ENCODE measurements around the gene STK33.

STK33 gene

GRCh38 chr11:8373519-8374432 is 220.3 kb downstream of the STK33 start:
- DNase-seq (ENCODE audit: low spot score): no peak

- DNase-seq (ENCODE audit: low spot score): no peak
Measured at GRCh38 chr11:8372641-8373381, 221.2 kb downstream of the STK33 start.

- no peak for DNase-seq (ENCODE audit: low spot score)
Measured at GRCh38 chr11:8371516-8371884, 222.5 kb downstream of the STK33 start.

- no peak for DNase-seq (ENCODE audit: low spot score)
Measured at GRCh38 chr11:8370812-8371515, 223.1 kb downstream of the STK33 start.

GRCh38 chr11:8369592-8370205 is 224.3 kb downstream of the STK33 start:
- DNase-seq (ENCODE audit: low spot score): no peak

GRCh38 chr11:8368772-8369171 is 225.3 kb downstream of the STK33 start:
- DNase-seq (ENCODE audit: low spot score): no peak

GRCh38 chr11:8368194-8368593 is 225.8 kb downstream of the STK33 start:
- no peak for DNase-seq (ENCODE audit: low spot score)

- DNase-seq (ENCODE audit: low spot score): no peak
Measured at GRCh38 chr11:8366316-8366715, 227.7 kb downstream of the STK33 start.

- DNase-seq (ENCODE audit: low spot score): no peak
Measured at GRCh38 chr11:8365216-8365941, 228.6 kb downstream of the STK33 start.

GRCh38 chr11:8363921-8364320 is 230.1 kb downstream of the STK33 start:
- DNase-seq (ENCODE audit: low spot score): no peak

GRCh38 chr11:8362899-8363298 is 231.1 kb downstream of the STK33 start:
- no peak for DNase-seq (ENCODE audit: low spot score)

GRCh38 chr11:8362491-8362890 is 231.5 kb downstream of the STK33 start:
- no peak for DNase-seq (ENCODE audit: low spot score)

- DNase-seq (ENCODE audit: low spot score): no peak
Measured at GRCh38 chr11:8361664-8362210, 232.3 kb downstream of the STK33 start.

GRCh38 chr11:8361206-8361605 is 232.8 kb downstream of the STK33 start:
- DNase-seq (ENCODE audit: low spot score): no peak

GRCh38 chr11:8360086-8360828 is 233.8 kb downstream of the STK33 start:
- DNase-seq (ENCODE audit: low spot score): no peak

- no peak for DNase-seq (ENCODE audit: low spot score)
Measured at GRCh38 chr11:8359521-8359920, 234.5 kb downstream of the STK33 start.

GRCh38 chr11:8357891-8358566 is 236.0 kb downstream of the STK33 start:
- DNase-seq (ENCODE audit: low spot score): no peak

GRCh38 chr11:8357505-8357888 is 236.5 kb downstream of the STK33 start:
- no peak for DNase-seq (ENCODE audit: low spot score)

GRCh38 chr11:8356721-8357504 is 237.1 kb downstream of the STK33 start:
- peak; percentile 25 for DNase-seq (ENCODE audit: low spot score)

All from kidney tubule cell (primary cell).